ENCODE measurements around the gene KHDC1L.

DNA sequence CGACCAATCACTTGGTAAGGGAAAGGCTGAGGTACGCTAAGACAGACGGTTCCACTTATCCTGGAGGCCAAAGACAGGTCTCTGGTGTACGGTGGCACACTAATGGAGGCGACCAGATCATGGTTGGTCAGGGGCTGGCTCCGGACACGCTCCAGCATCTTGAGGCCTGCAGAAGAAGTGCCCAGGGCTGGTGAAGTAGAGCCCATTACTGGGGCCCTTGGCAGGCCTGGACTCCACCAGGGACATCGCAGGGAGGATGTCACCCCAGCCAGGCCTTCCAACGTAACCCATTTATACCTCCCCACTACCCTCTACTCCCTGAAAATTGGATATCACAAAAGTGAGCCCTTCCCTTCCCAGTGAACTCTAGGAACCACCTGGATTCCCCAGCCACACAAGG, 16.2 kb downstream of the KHDC1L start:
- TF ChIP-seq EP300 (IDR thresholded peaks at IDR 0.05) (no peak), POLR2AphosphoS5 (IDR thresholded peaks at IDR 0.05) (no peak)

All from sigmoid colon (tissue), 4 donors.